Lower lobe of right lung (tissue), 2 donors: ENCODE measurements around the gene ANKFN1. TPM values are rescaled to one million over a fixed set of nuclear protein-coding genes. Genes with fewer than 3 reads are reported as not detected.

Experiments
- ATAC-seq, 2 donors: fragments of 200-7000 bp; cut with Tn5 transposase; one replicate each; pipeline ENCODE4 v1.9.1; 2020 to 2022; ENCODE audit warnings: mild to moderate bottlenecking in 2 of 2, moderate library complexity in 2 of 2
- DNase-seq: peaks from one replicate; pipeline ENCODE4 v3.0.0-alpha.2; 2020
- H3K27ac ChIP-seq: fragments of 200-600 bp; one replicate; pipeline ENCODE4 v1.8.0; 2022
- H3K27me3 ChIP-seq: fragments of 200-600 bp; one replicate; pipeline ENCODE4 v1.8.0; 2022; ENCODE audit warnings: low read depth
- H3K36me3 ChIP-seq: fragments of 200-600 bp; one replicate; pipeline ENCODE4 v1.8.0; 2022; ENCODE audit warnings: mild to moderate bottlenecking
- H3K4me1 ChIP-seq: fragments of 200-600 bp; one replicate; pipeline ENCODE4 v1.8.0; 2022
- H3K4me3 ChIP-seq: fragments of 200-600 bp; one replicate; pipeline ENCODE4 v1.8.0; 2022; ENCODE audit warnings: mild to moderate bottlenecking
- H3K9me3 ChIP-seq: fragments of 200-600 bp; one replicate; pipeline ENCODE4 v1.8.0; 2022
- intact Hi-C: fragments of 100-400 bp; cut with DNase I; formaldehyde crosslinking; loops from one replicate; pipeline ENCODE4 v1.11.0; 2022
- total RNA-seq: library from RNA; stranded (reverse); fragmentation: NEBNext Ultra II Directional; extraction: Animal tissue kit (Norgen Biotek cat#: 25700); gene quantifications from one replicate; pipeline ENCODE4 v1.2.1, GENCODE V29; 2021
- TF ChIP-seq, protein P1 (sequence below): fragments of 200-600 bp; IDR thresholded peaks from one replicate; pipeline ENCODE4 v1.8.0; 2022; ENCODE audit warnings: antibody characterized with exemption, mild to moderate bottlenecking
- donor health status: DM: no; HTN: yes; CAD: no; lungs with severe emphysema.

Gene ANKFN1
- total RNA-seq, 1 donor from 2014 or later: 4.3 TPM

DNA sequence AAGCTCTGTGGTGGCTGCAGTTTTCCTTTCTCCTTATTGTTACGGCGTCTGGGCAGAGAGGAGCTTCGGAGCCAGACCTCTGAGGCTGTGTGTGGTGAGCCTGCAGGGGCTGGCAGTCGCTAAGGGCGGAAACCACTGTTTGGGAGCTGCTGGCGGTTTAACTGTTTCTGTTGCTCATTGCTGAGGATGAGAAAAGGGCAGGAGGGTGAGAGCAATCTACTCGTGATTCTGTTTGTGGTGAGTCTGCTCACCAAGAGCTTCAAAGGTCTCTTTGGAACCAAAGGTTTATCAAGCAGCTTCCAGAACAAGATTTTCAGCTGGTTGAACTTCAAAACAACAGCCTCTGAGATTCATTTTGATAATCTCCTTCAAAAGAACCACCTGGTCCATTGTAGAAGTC lies 143.9 kb downstream of the ANKFN1 start:
- Histone ChIP-seq H3K27ac (no peak overlapping the region), H3K4me1 (no peaks in the 10 kb centered on the region), H3K27me3 (no peaks in the 10 kb centered on the region), H3K36me3 (no peaks in the 10 kb centered on the region), H3K9me3 (no peaks in the 10 kb centered on the region), H3K4me3 (no peak overlapping the region)
- TF ChIP-seq, protein P1, sequence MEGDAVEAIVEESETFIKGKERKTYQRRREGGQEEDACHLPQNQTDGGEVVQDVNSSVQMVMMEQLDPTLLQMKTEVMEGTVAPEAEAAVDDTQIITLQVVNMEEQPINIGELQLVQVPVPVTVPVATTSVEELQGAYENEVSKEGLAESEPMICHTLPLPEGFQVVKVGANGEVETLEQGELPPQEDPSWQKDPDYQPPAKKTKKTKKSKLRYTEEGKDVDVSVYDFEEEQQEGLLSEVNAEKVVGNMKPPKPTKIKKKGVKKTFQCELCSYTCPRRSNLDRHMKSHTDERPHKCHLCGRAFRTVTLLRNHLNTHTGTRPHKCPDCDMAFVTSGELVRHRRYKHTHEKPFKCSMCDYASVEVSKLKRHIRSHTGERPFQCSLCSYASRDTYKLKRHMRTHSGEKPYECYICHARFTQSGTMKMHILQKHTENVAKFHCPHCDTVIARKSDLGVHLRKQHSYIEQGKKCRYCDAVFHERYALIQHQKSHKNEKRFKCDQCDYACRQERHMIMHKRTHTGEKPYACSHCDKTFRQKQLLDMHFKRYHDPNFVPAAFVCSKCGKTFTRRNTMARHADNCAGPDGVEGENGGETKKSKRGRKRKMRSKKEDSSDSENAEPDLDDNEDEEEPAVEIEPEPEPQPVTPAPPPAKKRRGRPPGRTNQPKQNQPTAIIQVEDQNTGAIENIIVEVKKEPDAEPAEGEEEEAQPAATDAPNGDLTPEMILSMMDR: no peak
- ATAC-seq (no peak), DNase-seq (no peak)
- intact Hi-C loops: no loop called here

DNA sequence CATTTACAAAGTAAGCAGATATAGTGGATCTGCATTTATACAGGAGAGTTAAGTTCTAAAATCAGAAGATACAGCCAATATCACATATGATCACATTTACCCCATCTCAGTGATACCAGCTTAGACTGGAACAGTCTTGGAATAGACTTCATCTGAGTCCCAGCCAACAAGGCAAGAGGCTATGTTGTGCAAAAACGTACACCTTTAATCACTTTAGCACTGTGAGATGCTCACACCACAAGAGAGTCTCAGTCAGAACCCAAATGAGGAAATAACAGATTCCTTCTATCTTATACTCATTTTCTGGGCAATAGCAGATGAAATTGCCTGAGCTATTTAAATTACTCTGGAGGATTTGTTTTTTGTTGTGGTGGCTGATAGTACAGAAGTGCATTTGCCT lies 145.6 kb downstream of the ANKFN1 start:
- Histone ChIP-seq H3K4me1 (no peaks in the 10 kb centered on the region), H3K27ac (no peak overlapping the region), H3K36me3 (no peaks in the 10 kb centered on the region), H3K9me3 (no peaks in the 10 kb centered on the region), H3K27me3 (no peaks in the 10 kb centered on the region), H3K4me3 (no peak overlapping the region)
- TF ChIP-seq, protein P1: no peak
- DNase-seq: no peak
- ATAC-seq: no peak
- intact Hi-C loops: no loop called here

DNA sequence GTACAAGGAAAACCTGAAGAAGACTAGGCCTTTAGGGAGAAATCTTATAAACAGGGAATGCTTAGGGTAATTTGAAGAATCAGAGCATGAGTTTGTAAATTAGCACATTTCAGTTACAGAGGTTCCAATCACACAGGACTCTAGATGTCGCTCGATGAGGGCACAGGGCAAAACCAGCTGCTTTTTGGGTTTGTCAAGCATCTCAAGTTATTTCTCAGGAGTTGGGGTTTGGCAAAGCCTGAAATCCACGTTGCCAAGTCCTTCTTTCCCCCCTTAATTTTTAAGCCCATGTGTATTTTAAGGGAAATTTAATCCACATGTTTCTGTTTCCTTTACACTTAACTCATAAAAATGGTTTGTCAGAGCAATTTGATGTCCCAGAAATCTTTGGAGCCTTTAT lies 146.9 kb downstream of the ANKFN1 start:
- Histone ChIP-seq H3K9me3 (no peaks in the 10 kb centered on the region), H3K4me1 (no peaks in the 10 kb centered on the region), H3K27ac (no peak overlapping the region), H3K36me3 (no peaks in the 10 kb centered on the region), H3K27me3 (no peaks in the 10 kb centered on the region), H3K4me3 (no peak overlapping the region)
- TF ChIP-seq, protein P1: no peak
- intact Hi-C loops: no loop called here
- DNase-seq (no peak), ATAC-seq (no peak)

DNA sequence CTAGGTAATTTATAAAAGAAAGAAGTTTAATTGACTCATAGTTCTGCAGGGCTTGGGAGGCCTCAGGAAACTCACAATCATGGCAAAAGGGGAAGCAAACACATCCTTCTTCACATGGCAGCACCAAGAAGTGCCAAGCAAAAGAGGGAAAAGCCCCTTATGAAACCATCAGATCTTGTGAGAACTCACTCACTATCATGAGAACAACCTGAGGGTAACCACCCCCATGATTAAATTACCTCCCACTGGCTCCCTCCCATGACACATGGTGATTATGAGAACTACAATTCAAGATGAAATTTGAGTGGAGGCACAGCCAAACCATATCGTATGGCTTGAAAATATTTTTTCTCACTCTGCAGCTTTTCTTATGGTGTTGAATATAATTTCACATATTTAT lies 151.7 kb downstream of the ANKFN1 start:
- H3K4me3 ChIP-seq: no peak overlapping the region
- intact Hi-C loops: no loop called here
- no peaks in the 10 kb centered on the region for H3K36me3 ChIP-seq
- no peak for DNase-seq
- H3K27ac ChIP-seq: no peak overlapping the region
- no peaks in the 10 kb centered on the region for H3K9me3 ChIP-seq
- no peaks in the 10 kb centered on the region for H3K4me1 ChIP-seq
- ATAC-seq: no peak
- TF ChIP-seq, protein P1: no peak
- no peaks in the 10 kb centered on the region for H3K27me3 ChIP-seq

DNA sequence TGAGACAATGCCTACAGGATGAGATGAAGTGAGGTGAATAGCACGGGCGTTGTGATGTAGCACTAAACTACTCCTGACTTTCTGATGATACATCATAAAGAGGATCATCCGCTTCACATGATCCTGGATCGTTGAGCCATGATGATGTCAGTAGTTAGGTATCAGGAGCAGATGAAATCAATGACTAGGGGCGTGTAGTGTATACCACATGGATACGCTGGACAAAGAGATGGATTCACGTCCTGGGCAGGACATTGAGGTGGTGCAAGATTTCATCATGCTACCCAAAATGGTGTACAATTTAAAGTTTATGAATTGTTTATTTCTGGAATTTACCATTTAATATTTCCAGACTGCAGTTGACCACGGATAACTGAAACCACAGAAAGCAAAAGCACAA lies 156.6 kb downstream of the ANKFN1 start:
- TF ChIP-seq, protein P1: no peak
- no peak overlapping the region for H3K4me3 ChIP-seq
- ATAC-seq (no peak), DNase-seq (no peak)
- no peaks in the 10 kb centered on the region for H3K36me3 ChIP-seq
- H3K27ac ChIP-seq: no peak overlapping the region
- H3K27me3 ChIP-seq: no peaks in the 10 kb centered on the region
- no peaks in the 10 kb centered on the region for H3K4me1 ChIP-seq
- H3K9me3 ChIP-seq: no peaks in the 10 kb centered on the region
- intact Hi-C loops: no loop called here

DNA sequence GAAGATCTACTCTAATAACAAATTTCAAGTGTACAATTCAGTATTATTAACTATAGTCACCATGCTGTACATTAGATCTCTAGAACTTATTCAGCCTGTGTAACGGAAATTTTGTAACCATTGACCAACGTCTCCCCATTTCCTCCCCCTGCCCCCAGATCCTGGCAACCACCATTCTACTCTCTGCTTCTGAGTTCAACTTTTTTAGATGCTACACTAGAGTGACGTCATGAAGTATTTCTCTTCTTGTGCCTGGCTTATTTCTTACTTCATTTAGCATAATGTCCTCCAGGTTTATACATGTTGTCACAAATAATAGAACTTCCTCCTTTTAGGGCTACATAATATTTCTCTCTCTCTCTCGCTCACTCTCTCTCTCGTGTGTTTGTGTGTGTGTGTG lies 157.5 kb downstream of the ANKFN1 start:
- Histone ChIP-seq H3K27ac (no peak overlapping the region), H3K4me1 (no peaks in the 10 kb centered on the region), H3K4me3 (no peak overlapping the region), H3K36me3 (no peaks in the 10 kb centered on the region), H3K9me3 (no peaks in the 10 kb centered on the region), H3K27me3 (no peaks in the 10 kb centered on the region)
- DNase-seq (no peak), ATAC-seq (no peak)
- intact Hi-C loops: no loop called here
- TF ChIP-seq, protein P1: no peak
